ENCODE measurements around the gene CFAP61. TPM values are rescaled to one million over a fixed set of nuclear protein-coding genes. Genes with fewer than 3 reads are reported as not detected.

The CFAP61 gene
- total RNA-seq, 4 donors from 2014 or later, result 0.38 TPM; not detected in 3

- no peak for DNase-seq
- no peak overlapping the region for H3K4me3 ChIP-seq
- peaks cover 43 to 100% (median 47%) of the 10 kb centered on the region in 4 donors for H3K27me3 ChIP-seq
- intact Hi-C loops (cut with DNase I), result loop anchor here (10.0 kb wide), 1 partner anchor 199 kb away; no protein-coding TSS in a partner anchor
- H3K36me3 ChIP-seq, result no peaks in the 10 kb centered on the region
- TF ChIP-seq CTCF (IDR thresholded peaks at IDR 0.05) (no peak), POLR2A (IDR thresholded peaks at IDR 0.05) (no peak)
- H3K27ac ChIP-seq, result no peak overlapping the region
- H3K9me3 ChIP-seq, result no peaks in the 10 kb centered on the region
- 12 to 17% methylated on average over 15 to 18 of the region's 18 CpGs for WGBS, 2 donors
- peaks cover 25 to 63% (median 48%) of the 10 kb centered on the region in 3 donors for H3K4me1 ChIP-seq
These were observed 313.3 kb downstream of the CFAP61 start for GRCh38 chr20:20365480-20366161.

DNA sequence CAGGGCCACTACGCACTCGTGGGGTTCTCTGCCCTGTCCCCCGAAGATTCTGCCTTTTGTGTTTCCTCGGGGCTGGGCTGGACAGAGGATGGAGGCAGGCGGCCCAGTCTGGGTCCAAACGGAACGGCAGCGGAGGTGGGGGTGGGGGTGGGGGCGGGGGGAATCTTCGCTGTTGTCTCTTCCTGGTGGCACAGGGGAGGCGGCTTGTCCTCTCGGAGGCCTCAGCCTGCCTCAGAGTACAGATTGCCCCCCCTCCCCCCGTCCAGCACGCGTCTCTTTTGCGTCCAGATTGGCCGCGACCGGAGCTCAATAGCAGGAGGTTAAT is 314.2 kb downstream of the CFAP61 start:
- no peak for TF ChIP-seq POLR2A (IDR thresholded peaks at IDR 0.05)
- TF ChIP-seq CTCF (IDR thresholded peaks at IDR 0.05), result no peak
- H3K9me3 ChIP-seq, result no peaks in the 10 kb centered on the region
- DNase-seq, result no peak
- 0 to 17% methylated on average over 4 to 8 of the region's 19 CpGs for WGBS, 2 donors
- H3K27me3 ChIP-seq, result peaks cover 47 to 100% (median 51%) of the 10 kb centered on the region in 4 donors
- intact Hi-C loops (cut with DNase I), result loop anchor here (10.0 kb wide), 1 partner anchor 198 kb away; no protein-coding TSS in a partner anchor
- peaks cover 23 to 60% (median 48%) of the 10 kb centered on the region in 3 donors for H3K4me1 ChIP-seq
- no peak overlapping the region for H3K27ac ChIP-seq
- no peaks in the 10 kb centered on the region for H3K36me3 ChIP-seq
- H3K4me3 ChIP-seq, result peak overlapping the region in 1 of 4 donors; percentile 63

DNA sequence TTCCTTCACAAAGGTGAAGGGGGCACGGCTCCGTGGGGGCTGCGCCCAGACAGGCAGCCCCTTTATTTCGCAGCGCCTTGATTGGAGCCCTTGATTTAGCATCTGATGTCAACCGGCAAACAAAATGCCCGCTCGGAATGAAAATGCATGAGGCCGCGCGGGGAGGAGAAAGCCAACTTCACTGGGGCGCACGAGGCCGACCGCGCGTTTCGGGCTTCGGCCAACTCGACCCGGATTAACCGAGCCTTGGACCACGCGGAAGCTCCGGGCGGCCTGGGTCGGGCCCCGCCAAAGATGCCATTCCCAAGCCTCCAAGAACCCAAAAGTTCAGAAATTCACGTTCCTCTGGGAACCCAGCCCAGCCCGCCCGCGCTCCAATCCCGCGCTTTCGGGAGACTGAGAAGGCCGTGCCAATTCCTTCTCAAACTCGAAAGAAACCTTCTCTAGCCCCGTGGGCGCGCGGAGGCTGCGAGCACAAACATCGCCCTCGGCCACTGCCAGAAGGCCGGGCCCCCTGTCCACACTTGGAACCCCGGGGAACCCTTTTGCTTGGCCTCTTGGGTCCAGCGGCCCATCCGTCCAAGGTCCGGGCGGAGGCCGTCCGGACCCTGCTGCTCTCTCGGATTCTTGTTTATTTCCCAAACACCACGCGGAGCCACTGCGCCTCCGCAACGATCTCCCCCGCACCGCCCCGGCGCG is 314.7 kb downstream of the CFAP61 start:
- intact Hi-C loops (cut with DNase I), result loop anchor here (10.0 kb wide), 1 partner anchor 198 kb away; no protein-coding TSS in a partner anchor
- no peak overlapping the region for H3K27ac ChIP-seq
- H3K9me3 ChIP-seq, result no peaks in the 10 kb centered on the region
- WGBS, 2 donors, result 0 to 3% methylated on average over 2 to 29 of the region's 63 CpGs
- no peak for DNase-seq
- peak overlapping the region in 3 of 4 donors; percentile 18 to 63 (median 44) for H3K4me3 ChIP-seq
- no peaks in the 10 kb centered on the region for H3K36me3 ChIP-seq
- TF ChIP-seq POLR2A (IDR thresholded peaks at IDR 0.05), result no peak
- no peak for TF ChIP-seq CTCF (IDR thresholded peaks at IDR 0.05)
- H3K4me1 ChIP-seq, result peaks cover 23 to 60% (median 48%) of the 10 kb centered on the region in 3 donors
- peaks cover 47 to 100% (median 54%) of the 10 kb centered on the region in 4 donors for H3K27me3 ChIP-seq

GRCh38 chr20:20367575-20368417 is 315.5 kb downstream of the CFAP61 start, which contains the start of gene INSM1:
Gene INSM1 (plus strand): TSS chr20:20368104. CDS start chr20:20368268, 164 bp downstream.
- no peaks in the 10 kb centered on the region for H3K36me3 ChIP-seq
- no peak for DNase-seq
- no peak for TF ChIP-seq POLR2A (IDR thresholded peaks at IDR 0.05)
- TF ChIP-seq CTCF (IDR thresholded peaks at IDR 0.05), result no peak
- 0% methylated on average over 36 of the region's 108 CpGs; no CpG with 5 or more reads in 1 of the 2 donors for WGBS, 2 donors
- H3K4me1 ChIP-seq, result peaks cover 23 to 63% (median 48%) of the 10 kb centered on the region in 3 donors
- intact Hi-C loops (cut with DNase I), result loop anchor here (10.0 kb wide), 1 partner anchor 197 kb away; no protein-coding TSS in a partner anchor
- no peak within 1 kb of the TSS for H3K27ac ChIP-seq
- H3K4me3 ChIP-seq, result peak within 1 kb of the TSS; percentile 10 to 63 (median 31)
- H3K27me3 ChIP-seq, result peaks cover 47 to 100% (median 54%) of the 10 kb centered on the region in 4 donors
- H3K9me3 ChIP-seq, result no peaks in the 10 kb centered on the region
